Stimulated activated CD8-positive, alpha-beta memory T cell treated with anti-CD3 and anti-CD28 coated beads, Interleukin-15, amount 100 ng/mL, for 24 hours (primary cell): ENCODE results near the gene KCNN4.

Source experiments
- DNase-seq: peaks from one replicate; pipeline ENCODE4 v3.0.0-alpha.2; 2020; ENCODE audit warnings: low read depth

Gene KCNN4

GRCh38 chr19:43748205-43748594 is 32.6 kb downstream of the KCNN4 start:
- no peak for DNase-seq

DNA sequence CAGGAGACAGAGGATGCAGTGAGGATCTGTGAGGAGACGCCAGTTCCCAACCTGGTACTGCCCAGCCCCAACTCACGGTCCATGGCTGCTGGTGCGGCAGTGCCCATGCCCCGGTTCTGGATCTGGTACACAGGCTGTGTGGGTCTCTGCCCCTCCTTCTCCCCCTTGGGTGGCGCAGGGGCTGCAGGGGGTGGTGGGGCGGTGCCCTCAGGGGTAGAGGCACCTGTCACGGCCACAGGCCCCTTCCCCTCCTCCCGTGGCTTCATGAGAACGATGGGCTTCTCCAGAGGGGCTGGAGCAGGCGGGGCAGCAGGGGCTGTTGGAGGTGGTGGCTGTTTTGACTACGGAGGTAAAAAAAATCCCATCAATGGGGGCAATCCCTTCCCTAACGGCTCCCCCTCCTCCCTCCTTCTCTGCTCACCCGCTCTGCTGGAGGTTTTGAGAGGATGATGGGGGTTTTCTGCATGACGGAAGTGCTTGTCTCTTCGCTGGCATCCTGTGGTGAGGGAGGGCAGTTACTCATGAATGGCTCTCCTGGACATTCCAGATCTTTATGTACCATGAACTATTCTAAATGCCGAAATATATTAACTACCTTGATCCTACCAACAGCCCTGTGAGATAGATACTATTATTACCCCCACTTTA is 33.1 kb downstream of the KCNN4 start:
- no peak for DNase-seq

DNA sequence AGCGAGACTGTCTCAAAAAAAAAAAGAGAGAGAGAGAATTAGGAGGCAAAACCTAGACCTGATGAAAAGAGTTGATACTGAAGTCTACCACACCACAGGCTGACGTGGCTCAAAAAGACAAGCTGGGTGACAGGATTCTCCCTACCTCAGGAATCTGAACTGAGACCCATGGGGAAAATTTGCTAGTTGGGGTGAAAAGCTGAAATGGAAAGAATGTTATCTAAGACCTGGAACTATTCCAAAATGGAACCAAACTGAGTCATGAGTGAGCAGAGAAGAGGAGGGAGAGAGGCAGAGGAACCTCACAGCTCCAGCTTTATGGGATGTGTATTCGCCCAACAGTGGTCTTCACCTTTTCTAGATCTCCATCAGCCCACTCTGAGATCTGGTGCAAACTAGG is 37.7 kb downstream of the KCNN4 start:
- DNase-seq, result no peak

DNA sequence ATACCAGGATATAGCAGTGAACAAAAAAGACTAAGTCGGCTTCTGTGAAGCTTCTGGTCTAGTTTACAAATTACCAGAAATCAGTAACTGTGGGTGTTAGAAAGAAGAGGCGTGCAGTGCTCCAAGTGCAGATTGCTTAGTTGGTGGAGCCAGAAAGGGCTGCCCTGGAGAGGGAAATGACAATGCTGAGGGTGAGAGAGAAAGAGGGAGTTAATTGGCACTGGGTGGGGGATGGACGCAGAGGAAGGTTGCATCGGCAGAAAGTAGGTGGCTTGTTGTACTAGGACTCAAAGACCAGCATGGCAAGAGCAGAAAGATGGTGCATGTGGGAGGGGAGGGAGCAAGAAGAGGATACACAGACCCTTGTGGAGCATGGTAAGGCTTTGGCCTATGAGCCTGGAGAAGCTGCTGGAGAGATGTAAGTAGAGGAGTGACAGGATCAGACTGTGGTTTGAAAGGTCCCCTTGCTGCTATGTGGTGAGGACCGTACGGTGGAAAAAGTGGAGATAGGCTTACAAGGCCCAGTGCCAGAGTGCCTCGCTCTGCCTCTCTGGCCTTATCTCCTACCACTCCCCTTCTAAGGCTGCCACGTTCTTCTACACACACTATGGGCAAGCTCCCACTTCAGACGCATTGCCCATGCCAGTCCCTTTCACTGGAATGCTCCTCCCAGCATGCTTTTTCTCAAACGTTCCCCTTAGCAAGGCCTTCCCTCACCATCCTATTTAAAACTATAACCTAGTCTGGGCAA is 39.5 kb downstream of the KCNN4 start:
- DNase-seq, result no peak

GRCh38 chr19:43739439-43740235 is 41.1 kb downstream of the KCNN4 start:
- DNase-seq, result no peak

DNA sequence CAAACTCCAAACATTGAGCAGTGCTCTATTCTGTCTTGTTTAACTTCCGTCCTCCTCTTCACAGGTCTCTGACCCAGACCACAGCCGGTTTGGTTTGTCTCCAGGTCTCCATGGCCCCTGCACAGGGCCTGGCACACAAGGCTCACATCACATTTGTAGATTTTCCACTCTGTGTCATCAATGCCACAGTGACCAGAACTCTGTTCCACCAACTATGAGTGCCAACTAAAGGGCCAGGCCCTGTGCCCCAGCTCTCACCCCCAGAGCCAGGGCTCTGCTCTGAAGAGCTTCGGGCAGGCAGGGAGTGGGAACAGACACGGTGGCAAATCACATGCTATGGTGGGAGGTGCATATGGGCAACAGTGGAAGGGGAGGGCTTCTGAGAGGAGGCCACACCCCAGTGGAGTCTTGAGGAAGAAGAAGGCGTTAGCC is 42.0 kb downstream of the KCNN4 start:
- DNase-seq, result no peak

GRCh38 chr19:43735957-43736356 is 44.8 kb downstream of the KCNN4 start:
- no peak for DNase-seq

GRCh38 chr19:43735013-43735412 is 45.8 kb downstream of the KCNN4 start:
- no peak for DNase-seq

GRCh38 chr19:43731846-43732245 is 48.9 kb downstream of the KCNN4 start:
- no peak for DNase-seq

GRCh38 chr19:43731346-43731745 is 49.4 kb downstream of the KCNN4 start:
- no peak for DNase-seq

- no peak for DNase-seq
Observed at GRCh38 chr19:43729919-43730318, 50.9 kb downstream of the KCNN4 start.

- no peak for DNase-seq
Observed at GRCh38 chr19:43727593-43727853, 53.2 kb downstream of the KCNN4 start.

DNA sequence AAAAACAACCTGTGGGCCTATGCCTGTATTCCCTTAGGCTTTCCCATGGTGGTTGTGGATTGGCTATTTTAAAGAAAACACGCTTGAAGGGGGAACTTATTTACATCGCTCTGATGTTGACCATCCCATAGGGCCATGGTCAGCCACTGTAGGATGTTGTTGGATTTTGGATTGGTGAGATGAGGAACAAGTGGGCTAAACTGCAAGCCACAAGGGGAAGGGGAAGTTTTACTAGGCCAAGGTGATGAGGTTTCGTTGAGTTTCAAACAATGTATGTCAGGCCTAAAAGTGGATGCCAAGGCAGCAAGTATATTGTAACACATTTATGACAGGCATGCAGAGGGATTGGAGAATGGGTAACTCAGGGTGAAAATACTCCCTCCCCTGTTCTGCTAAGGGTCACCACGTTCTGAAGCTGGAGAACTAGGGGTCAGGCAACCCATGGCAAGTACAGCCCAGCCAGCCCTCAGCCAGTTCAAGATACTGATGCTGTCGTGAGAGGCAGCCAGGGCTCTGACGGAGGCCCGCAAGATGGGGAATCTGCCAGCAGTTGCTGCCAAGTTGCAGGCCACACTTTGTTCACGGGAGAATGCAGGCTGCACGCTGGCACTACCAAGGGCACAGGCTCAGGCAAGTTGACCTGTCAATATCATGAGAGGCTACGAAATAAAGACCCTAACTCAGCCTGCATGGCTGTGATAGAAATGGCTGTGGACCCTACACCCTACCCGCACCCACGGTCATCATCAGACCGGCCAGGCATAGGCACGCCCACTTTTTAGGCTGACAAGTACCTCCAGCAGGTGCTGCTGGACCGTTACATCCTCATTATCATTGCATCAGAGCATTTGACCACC is 53.8 kb downstream of the KCNN4 start:
- no peak for DNase-seq

DNA sequence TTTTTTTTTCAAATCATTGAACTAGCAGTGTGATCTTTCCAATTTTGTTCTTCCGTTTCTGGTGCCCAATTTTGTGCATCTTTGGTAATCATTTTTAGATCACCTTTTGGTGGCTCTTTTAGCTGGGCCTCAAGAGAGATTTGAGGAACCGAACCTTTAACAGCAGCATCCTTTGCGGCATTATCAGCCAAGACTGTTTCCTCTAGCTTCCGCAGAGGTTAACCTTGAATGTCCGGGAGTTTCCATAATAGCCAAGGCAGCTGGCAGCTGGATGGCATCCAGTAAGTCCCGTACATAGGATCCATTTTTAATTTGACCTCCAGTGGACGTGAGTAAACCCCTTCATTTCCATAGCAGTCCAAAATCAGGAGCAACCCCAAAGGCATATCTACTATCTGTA is 55.3 kb downstream of the KCNN4 start:
- DNase-seq, result no peak

GRCh38 chr19:43724896-43725295 is 55.9 kb downstream of the KCNN4 start:
- no peak for DNase-seq

GRCh38 chr19:43723588-43723987 is 57.2 kb downstream of the KCNN4 start:
- no peak for DNase-seq

DNA sequence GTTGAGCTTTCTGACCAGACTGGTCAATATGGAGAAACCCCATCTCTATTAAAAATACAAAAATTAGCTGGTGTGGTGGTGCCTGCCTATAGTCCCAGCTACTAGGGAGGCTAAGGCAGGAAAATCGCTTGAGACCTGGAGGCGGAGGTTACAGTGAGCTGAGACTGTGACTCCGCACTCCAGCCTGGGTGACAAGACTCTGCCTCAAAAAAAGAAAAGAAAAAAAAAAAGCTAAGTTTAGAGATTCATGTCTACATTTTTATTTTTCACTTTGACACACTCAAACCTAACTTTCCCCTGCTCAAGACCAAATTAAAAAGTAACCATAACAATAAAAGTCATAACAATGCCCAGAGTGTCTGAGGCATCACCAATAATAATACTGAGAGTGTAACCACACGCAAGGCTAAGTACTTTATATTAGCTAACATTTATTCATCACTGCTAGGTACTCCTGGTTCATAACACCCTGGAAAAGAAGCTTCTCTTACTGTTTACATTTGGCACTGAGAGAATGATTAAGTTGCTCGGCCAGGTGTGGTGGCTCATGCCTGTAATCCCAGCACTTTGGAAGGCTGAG is 59.2 kb downstream of the KCNN4 start:
- no peak for DNase-seq

DNA sequence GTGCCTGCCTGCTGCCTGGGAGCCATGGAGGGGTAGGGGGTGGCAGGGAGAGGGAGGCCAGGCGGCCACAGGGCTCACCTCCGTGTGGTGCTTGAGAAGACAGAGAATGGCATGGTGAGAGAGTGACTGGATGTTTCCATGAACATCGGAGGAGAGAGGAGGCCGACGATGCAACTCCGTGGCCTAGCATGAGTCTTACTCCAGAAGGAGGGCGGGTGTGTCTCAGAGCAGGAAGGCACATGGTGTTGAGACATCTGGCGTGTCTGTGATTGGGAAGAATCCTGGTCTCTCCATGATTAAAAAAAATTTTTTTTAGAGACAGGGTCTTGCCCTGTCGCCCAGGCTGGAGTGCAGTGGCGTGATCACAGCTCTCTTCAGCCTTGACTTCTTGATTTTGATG is 59.8 kb downstream of the KCNN4 start:
- no peak for DNase-seq

DNA sequence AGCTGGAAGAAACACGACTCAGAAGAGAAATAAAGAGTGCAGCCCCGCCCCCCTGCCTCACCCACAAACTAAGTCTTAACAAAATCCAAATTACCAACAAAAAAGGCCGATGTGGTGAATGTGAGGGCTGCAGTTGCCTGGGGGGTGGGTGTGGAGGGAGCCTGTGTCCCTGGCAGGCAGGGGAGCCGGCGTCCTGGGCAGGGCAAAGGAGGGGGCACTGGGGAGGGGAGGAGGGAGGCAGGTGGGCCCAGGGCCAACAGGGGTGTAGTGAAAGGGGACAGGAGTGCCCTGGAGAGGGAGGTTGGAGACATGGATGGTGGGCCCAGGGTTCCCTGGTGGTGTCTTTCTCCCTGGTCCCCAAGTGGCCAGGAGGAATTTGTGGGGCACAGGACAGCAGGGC is 60.9 kb downstream of the KCNN4 start:
- DNase-seq, result no peak

DNA sequence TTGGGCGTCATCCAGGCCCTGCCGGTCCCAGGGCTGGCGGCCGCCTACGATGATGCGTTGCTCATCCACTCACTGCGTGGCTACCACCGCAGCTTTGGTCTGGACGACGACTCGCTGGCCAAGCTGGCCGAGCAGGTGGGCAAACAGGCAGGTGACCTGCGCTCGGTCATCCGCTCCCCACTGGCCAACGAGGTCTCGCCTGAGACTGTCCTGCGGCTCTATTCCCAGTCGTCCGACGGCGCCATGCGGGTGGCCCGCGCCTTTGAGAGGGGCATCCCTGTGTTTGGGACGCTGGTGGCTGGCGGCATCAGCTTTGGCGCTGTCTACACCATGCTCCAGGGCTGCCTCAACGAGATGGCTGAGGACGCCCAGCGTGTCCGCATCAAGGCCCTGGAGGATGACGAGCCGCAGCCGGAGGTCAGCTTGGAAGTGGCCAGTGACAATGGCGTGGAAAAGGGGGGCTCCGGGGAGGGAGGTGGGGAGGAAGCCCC is 61.4 kb downstream of the KCNN4 start:
- DNase-seq, result no peak

DNA sequence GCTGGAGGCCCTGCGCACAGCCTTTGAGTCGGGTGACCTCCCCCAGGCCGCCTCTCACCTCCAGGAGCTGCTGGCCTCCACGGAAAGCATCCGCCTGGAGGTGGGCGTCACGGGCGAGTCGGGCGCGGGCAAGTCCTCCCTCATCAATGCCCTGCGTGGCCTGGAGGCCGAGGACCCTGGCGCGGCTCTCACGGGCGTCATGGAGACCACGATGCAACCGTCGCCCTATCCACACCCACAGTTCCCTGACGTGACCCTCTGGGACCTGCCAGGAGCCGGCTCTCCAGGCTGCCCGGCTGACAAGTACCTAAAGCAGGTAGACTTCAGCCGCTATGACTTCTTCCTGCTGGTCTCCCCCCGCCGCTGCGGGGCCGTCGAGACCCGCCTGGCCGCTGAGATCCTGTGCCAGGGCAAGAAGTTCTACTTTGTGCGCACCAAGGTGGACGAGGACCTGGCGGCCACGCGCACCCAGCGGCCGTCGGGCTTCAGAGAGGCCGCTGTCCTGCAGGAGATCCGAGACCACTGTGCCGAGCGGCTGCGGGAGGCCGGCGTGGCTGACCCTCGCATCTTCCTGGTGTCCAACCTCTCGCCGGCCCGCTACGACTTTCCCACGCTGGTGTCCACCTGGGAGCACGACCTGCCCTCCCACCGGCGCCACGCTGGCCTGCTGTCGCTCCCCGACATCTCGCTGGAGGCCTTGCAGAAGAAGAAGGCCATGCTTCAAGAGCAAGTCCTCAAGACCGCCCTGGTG is 62.0 kb downstream of the KCNN4 start:
- DNase-seq, result no peak
